ENCODE results near the gene TMEM109. TPM values are rescaled to one million over a fixed set of nuclear protein-coding genes. Genes with fewer than 3 reads are reported as not detected.

TMEM109 gene
- total and polyA plus RNA-seq, 7 experiments from 2014 or later = 49.8 to 287 (median 60.5) TPM

DNA sequence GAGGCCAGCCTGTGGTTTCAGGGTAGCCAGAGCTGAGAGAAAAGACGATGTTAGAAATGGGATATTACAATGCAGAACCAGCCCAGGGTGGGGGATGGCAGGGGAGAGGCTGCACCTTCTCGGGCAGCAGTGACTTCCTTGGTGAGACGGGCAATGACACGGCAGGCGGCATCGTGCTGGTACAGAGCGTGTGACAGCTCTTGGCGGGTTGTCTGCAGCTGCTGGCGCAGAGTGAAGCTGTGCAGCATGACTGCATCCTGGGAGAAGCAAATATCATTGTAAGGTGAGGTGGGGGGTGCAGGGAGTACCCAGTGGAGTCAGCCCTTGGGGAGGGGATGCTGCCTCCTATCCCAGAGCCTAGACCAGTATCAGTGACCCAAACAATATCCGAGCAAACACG is 11.3 kb upstream of the TMEM109 start:
- Histone ChIP-seq H3K27me3 (ENCODE audit: control insufficient read depth in 2 of 2, insufficient read depth in 2 of 2, low read length in 2 of 2) (no peaks in the 10 kb centered on the region), H3K36me3 (ENCODE audit: control insufficient read depth in 2 of 3, insufficient read depth in 3 of 3, low read length in 3 of 3) (peaks cover 33 to 60% (median 38%) of the 10 kb centered on the region in 3 experiments), H3K27ac (ENCODE audit: low read depth, low read length) (no peak overlapping the region), H3K4me3 (ENCODE audit: low read length) (no peak overlapping the region), H3K4me1 (ENCODE audit: control insufficient read depth in 2 of 2, insufficient read depth in 2 of 2, low read length in 2 of 2) (peaks cover 18 to 21% of the 10 kb centered on the region in 2 donors), H3K9me3 (ENCODE audit: control insufficient read depth in 2 of 3, low read length in 3 of 3) (no peaks in the 10 kb centered on the region)
- Mint-ChIP-seq H3K4me1 (peaks cover 29 to 49% (median 46%) of the 10 kb centered on the region in 7 donors), H3K27me3 (no peaks in the 10 kb centered on the region), H3K9me3 (no peaks in the 10 kb centered on the region), H3K4me3 (peak overlapping the region in 1 of 10 donors; percentile 63), H3K36me3 (peaks cover 6 to 48% (median 24%) of the 10 kb centered on the region in 5 donors), H3K27ac (peak overlapping the region in 3 of 9 donors; percentile 47 to 95 (median 73))
- intact Hi-C loops (cut with micrococcal nuclease) = no loop called here
- ChIA-PET POLR2A (interaction anchor here (1.2 to 6.2 kb wide), 2 partner anchors 11 to 61 kb away, joined by 3 to 64 read pairs; partner anchors contain the start of gene TMEM109), CTCF (interaction anchor here (0.5 to 2.8 kb wide), 6 partner anchors 13 to 1232 kb away, joined by 3 to 16 read pairs (median 4); no protein-coding TSS in a partner anchor)
- no peak for ATAC-seq
- DNase-seq = no peak

DNA sequence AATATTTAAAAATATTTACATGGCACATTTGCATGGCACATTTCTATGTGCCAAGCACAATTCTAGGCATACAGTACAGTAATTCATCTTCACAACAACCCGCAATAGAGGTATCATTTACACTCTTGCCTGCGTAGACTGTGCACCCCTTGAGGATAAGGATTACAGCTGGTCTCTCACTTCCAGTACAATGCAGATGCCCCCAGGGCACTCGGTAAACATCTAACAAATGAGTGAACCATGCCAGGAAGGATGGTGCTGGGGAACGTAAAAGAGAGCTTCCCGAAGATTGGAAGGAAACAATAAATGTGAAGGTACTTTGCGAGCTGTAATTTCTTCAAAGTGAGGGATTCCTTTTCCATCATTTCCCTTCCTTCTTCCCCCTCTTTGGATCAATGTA is 8.9 kb upstream of the TMEM109 start:
- Histone ChIP-seq H3K27ac (ENCODE audit: low read depth, low read length) (peak overlapping the region; percentile 85), H3K27me3 (ENCODE audit: control insufficient read depth in 2 of 2, insufficient read depth in 2 of 2, low read length in 2 of 2) (no peaks in the 10 kb centered on the region), H3K36me3 (ENCODE audit: control insufficient read depth in 2 of 3, insufficient read depth in 3 of 3, low read length in 3 of 3) (peaks cover 15 to 39% (median 15%) of the 10 kb centered on the region in 3 experiments), H3K4me1 (ENCODE audit: control insufficient read depth in 2 of 2, insufficient read depth in 2 of 2, low read length in 2 of 2) (peaks cover 18% of the 10 kb centered on the region in 2 donors), H3K9me3 (ENCODE audit: control insufficient read depth in 2 of 3, low read length in 3 of 3) (no peaks in the 10 kb centered on the region), H3K4me3 (ENCODE audit: low read length) (peak overlapping the region; percentile 89)
- H3K27ac Mint-ChIP-seq = peak overlapping the region; percentile 90 to 98 (median 95)
- H3K4me1 Mint-ChIP-seq = peaks cover 30 to 56% (median 45%) of the 10 kb centered on the region in 7 donors
- H3K36me3 Mint-ChIP-seq = peaks cover 0 to 32% (median 10%) of the 10 kb centered on the region in 5 donors
- POLR2A ChIA-PET = interaction anchor here (0.5 to 6.2 kb wide), 14 partner anchors 9 to 1096 kb away, joined by 3 to 64 read pairs (median 6); partner anchors contain the start of genes CD6, CPSF7, SDHAF2 and TMEM109
- intact Hi-C loops (cut with micrococcal nuclease) = loop anchor here (5.0 kb wide), 2 partner anchors 427 to 1217 kb away; partner anchors contain the start of genes DDB1 (in 1 of the 2), INCENP (in 1 of the 2) and TKFC (in 1 of the 2)
- DNase-seq (no peak), ATAC-seq (no peak)
- H3K9me3 Mint-ChIP-seq = peaks cover 0 to 6% (median 0%) of the 10 kb centered on the region in 11 donors
- H3K27me3 Mint-ChIP-seq = peaks cover 0 to 5% (median 0%) of the 10 kb centered on the region in 5 donors
- peak overlapping the region; percentile 84 to 95 (median 91) for H3K4me3 Mint-ChIP-seq
- CTCF ChIA-PET = interaction anchor here (0.8 to 2.6 kb wide), 6 partner anchors 10 to 481 kb away, joined by 3 to 6 read pairs (median 4); no protein-coding TSS in a partner anchor

DNA sequence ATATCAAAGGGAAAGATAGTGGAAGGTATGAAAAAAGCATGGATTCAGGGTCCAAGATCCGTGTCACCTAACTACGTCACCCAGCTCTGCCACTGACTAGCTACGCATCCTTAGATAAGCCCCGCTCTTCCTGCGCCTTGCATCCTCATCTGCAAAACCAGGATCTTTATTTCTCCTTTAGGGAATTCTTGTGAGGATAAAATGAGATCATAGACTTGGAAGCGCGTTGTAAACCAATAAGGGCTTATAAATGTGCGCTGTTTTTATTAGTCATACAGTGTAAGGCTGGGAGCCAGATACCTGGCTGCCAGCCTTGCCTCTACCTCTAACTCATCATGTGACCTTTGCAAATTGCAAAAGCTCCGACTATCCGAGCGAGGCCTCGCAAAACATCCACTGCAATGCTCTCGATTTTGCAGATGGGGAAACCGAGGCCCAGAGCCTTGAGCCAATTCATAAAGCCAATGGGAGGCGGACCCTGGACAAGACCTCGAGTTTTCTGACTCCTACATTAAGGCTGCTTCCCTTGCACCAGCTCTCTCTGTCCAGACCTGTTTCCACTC is 8.3 kb upstream of the TMEM109 start:
- ChIA-PET POLR2A (interaction anchor here (0.5 to 6.2 kb wide), 12 partner anchors 8 to 1348 kb away, joined by 3 to 64 read pairs (median 6); partner anchors contain the start of genes CD6, CPSF7, SDHAF2 and TMEM109), CTCF (interaction anchor here (0.6 to 2.6 kb wide), 7 partner anchors 8 to 281 kb away, joined by 3 to 6 read pairs (median 4); partner anchors contain the start of gene TMEM109)
- DNase-seq = peak in 4 of 9 donors; percentile 23 to 61 (median 32)
- Mint-ChIP-seq H3K36me3 (peaks cover 0 to 26% (median 10%) of the 10 kb centered on the region in 5 donors), H3K27me3 (peaks cover 0 to 8% (median 0%) of the 10 kb centered on the region in 5 donors), H3K9me3 (peaks cover 0 to 6% (median 0%) of the 10 kb centered on the region in 11 donors), H3K27ac (peak overlapping the region; percentile 90 to 98 (median 95)), H3K4me1 (peaks cover 32 to 62% (median 51%) of the 10 kb centered on the region in 7 donors), H3K4me3 (peak overlapping the region; percentile 84 to 95 (median 91))
- Histone ChIP-seq H3K36me3 (ENCODE audit: control insufficient read depth in 2 of 3, insufficient read depth in 3 of 3, low read length in 3 of 3) (peaks cover 11 to 34% (median 13%) of the 10 kb centered on the region in 3 experiments), H3K4me3 (ENCODE audit: low read length) (peak overlapping the region; percentile 89), H3K4me1 (ENCODE audit: control insufficient read depth in 2 of 2, insufficient read depth in 2 of 2, low read length in 2 of 2) (peaks cover 18 to 19% of the 10 kb centered on the region in 2 donors), H3K27me3 (ENCODE audit: control insufficient read depth in 2 of 2, insufficient read depth in 2 of 2, low read length in 2 of 2) (no peaks in the 10 kb centered on the region), H3K9me3 (ENCODE audit: control insufficient read depth in 2 of 3, low read length in 3 of 3) (no peaks in the 10 kb centered on the region), H3K27ac (ENCODE audit: low read depth, low read length) (peak overlapping the region; percentile 85)
- ATAC-seq = no peak
- intact Hi-C loops (cut with micrococcal nuclease) = loop anchor here (1.0 to 5.0 kb wide), 9 partner anchors 9 to 1217 kb away; partner anchors contain the start of genes CCDC86 (in 2 of the 2), DDB1 (in 2 of the 2), TKFC (in 2 of the 2) and TMEM109 (in 2 of the 2)

DNA sequence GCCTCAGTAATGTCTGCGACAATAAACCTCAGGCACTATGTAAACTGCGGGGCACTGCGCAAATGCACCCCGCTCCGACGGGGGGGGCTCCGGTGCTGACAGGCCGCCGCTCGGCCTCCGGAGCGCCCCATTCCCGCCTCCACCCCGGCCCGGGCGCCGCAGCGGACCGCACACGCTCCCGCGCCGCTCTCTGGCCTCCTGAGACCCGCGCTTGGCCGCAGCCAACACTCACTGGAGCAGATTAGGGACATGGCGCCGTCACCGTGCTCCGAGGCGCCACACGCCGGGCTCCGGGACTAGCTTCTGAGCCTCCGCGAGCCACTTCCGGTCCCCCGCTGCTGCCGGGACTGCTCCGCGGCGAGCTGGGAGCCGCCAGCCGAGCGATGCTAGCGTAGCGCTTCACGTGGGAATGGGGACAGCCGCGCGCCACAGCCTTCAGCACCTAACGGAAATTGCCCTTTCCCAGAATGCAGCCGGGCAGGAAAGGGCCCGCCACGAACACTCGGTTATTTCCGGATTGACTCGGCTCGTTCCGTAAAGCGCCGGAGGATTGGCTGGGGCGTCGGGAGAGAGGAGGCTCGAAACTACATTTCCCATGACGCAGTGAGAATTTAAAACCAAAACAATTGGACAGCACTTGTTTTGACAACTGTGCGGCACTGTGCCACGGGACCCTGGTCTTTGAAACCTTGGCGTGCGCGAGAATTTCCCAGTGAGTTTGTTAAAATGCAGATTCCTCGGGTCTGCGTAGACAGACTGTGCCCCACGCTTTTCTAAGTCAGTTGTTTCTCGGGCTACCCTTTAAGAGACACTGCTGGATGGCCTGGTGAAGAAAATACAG is 7.6 kb upstream of the TMEM109 start, which contains the start of gene PRPF19:
TSS of gene PRPF19 (minus strand) at position 454 of the 841 bp plus-strand sequence. CDS start at position 251, 203 bp downstream.
- ATAC-seq = peak; percentile 96
- intact Hi-C loops (cut with micrococcal nuclease) = loop anchor here (1.0 to 5.0 kb wide), 9 partner anchors 8 to 1216 kb away; partner anchors contain the start of genes CCDC86 (in 2 of the 2), DDB1 (in 2 of the 2), TKFC (in 2 of the 2) and TMEM109 (in 2 of the 2)
- peaks cover 0 to 6% (median 0%) of the 10 kb centered on the region in 11 donors for H3K9me3 Mint-ChIP-seq

DNA sequence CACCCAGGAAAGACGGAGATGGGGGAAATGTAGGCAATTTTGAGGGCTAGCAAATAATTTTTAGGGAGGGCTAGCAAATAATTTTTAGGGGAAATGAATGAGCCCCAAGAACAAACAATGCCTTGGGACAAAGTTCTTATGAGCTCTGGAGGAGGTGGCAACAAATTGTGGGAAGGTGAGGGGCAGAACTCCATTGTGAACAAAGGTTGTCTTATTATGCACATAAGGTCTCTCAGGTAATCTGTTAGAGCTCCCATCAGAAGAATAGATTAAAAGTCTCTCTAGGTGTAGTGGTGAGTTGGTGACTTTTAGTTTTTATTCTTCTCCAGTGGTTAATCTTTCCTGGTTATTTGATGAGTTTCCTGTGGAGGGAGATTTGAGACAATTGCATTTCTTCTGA is 5.2 kb upstream of the TMEM109 start:
- ChIA-PET CTCF (interaction anchor here (0.5 kb wide), 1 partner anchor 788 kb away, joined by 4 read pairs; no protein-coding TSS in a partner anchor), POLR2A (interaction anchor here (0.6 kb wide), 1 partner anchor 1197 kb away, joined by 10 read pairs; no protein-coding TSS in a partner anchor)
- no peak overlapping the region for H3K27ac ChIP-seq (ENCODE audit: low read depth, low read length)
- peaks cover 0 to 2% (median 0%) of the 10 kb centered on the region in 3 experiments for H3K36me3 ChIP-seq (ENCODE audit: control insufficient read depth in 2 of 3, insufficient read depth in 3 of 3, low read length in 3 of 3)
- H3K27me3 ChIP-seq (ENCODE audit: control insufficient read depth in 2 of 2, insufficient read depth in 2 of 2, low read length in 2 of 2) = no peaks in the 10 kb centered on the region
- no peak overlapping the region for H3K4me3 Mint-ChIP-seq
- H3K9me3 ChIP-seq (ENCODE audit: control insufficient read depth in 2 of 3, low read length in 3 of 3) = no peaks in the 10 kb centered on the region
- peaks cover 0 to 2% (median 1%) of the 10 kb centered on the region in 5 donors for H3K36me3 Mint-ChIP-seq
- peaks cover 45 to 81% (median 73%) of the 10 kb centered on the region in 7 donors for H3K4me1 Mint-ChIP-seq
- H3K4me1 ChIP-seq (ENCODE audit: control insufficient read depth in 2 of 2, insufficient read depth in 2 of 2, low read length in 2 of 2) = peaks cover 44 to 48% of the 10 kb centered on the region in 2 donors
- intact Hi-C loops (cut with micrococcal nuclease) = loop anchor here (5.0 kb wide), 2 partner anchors 423 to 1213 kb away; partner anchors contain the start of genes DDB1 (in 1 of the 2), INCENP (in 1 of the 2) and TKFC (in 1 of the 2)
- H3K9me3 Mint-ChIP-seq = peaks cover 0 to 6% (median 0%) of the 10 kb centered on the region in 11 donors
- H3K27ac Mint-ChIP-seq = peak overlapping the region in 5 of 9 donors; percentile 28 to 99 (median 91)
- peaks cover 0 to 14% (median 0%) of the 10 kb centered on the region in 5 donors for H3K27me3 Mint-ChIP-seq
- ATAC-seq (no peak), DNase-seq (no peak)
- H3K4me3 ChIP-seq (ENCODE audit: low read length) = no peak overlapping the region

More for the DNA sequence above, 7.6 kb upstream of the TMEM109 start, which contains the start of gene PRPF19:
- Histone ChIP-seq H3K36me3 (ENCODE audit: control insufficient read depth in 2 of 3, insufficient read depth in 3 of 3, low read length in 3 of 3) (peaks cover 11 to 26% (median 13%) of the 10 kb centered on the region in 3 experiments), H3K9me3 (ENCODE audit: control insufficient read depth in 2 of 3, low read length in 3 of 3) (no peaks in the 10 kb centered on the region), H3K4me3 (ENCODE audit: low read length) (peak within 1 kb of the TSS; percentile 89), H3K4me1 (ENCODE audit: control insufficient read depth in 2 of 2, insufficient read depth in 2 of 2, low read length in 2 of 2) (peaks cover 22 to 26% of the 10 kb centered on the region in 2 donors), H3K27me3 (ENCODE audit: control insufficient read depth in 2 of 2, insufficient read depth in 2 of 2, low read length in 2 of 2) (no peaks in the 10 kb centered on the region), H3K27ac (ENCODE audit: low read depth, low read length) (peak within 1 kb of the TSS; percentile 88)
- Mint-ChIP-seq H3K36me3 (peaks cover 0 to 19% (median 8%) of the 10 kb centered on the region in 5 donors), H3K4me3 (peak within 1 kb of the TSS; percentile 84 to 95 (median 91)), H3K4me1 (peaks cover 34 to 69% (median 58%) of the 10 kb centered on the region in 7 donors), H3K27me3 (peaks cover 0 to 11% (median 0%) of the 10 kb centered on the region in 5 donors), H3K27ac (peak within 1 kb of the TSS; percentile 95 to 100 (median 98))
- CTCF ChIA-PET = interaction anchor here (0.6 to 2.6 kb wide), 5 partner anchors 8 to 281 kb away, joined by 3 to 6 read pairs (median 4); partner anchors contain the start of gene TMEM109
- POLR2A ChIA-PET = interaction anchor here (0.7 to 6.2 kb wide), 10 partner anchors 8 to 1349 kb away, joined by 3 to 64 read pairs (median 8); partner anchors contain the start of genes CD6, CPSF7, SDHAF2 and TMEM109
- peak; percentile 98 to 100 (median 99) for DNase-seq
